RWPE2 (cell line): Measurements from ENCODE around the gene ZNF775.

Experiments
- ATAC-seq: fragments of 200-7000 bp; cut with Tn5 transposase; 3 replicates; pipeline ENCODE4 v1.9.1; 2021; ENCODE audit warnings: low read depth
- DNase-seq: peaks from one replicate; pipeline ENCODE4 v3.0.0-alpha.2; 2020; ENCODE audit warnings: low spot score
- H3K27ac ChIP-seq: fragments of 450-650 bp; 2 replicates; pipeline ENCODE4 v1.5.1; 2017; ENCODE audit warnings: mild to moderate bottlenecking; ENCODE audit not compliant: poor library complexity, severe bottlenecking
- H3K27me3 ChIP-seq: fragments of 250-450 bp; sonication (Bioruptor Pico); 2 replicates; pipeline ENCODE4 v1.5.1; 2021; ENCODE audit warnings: mild to moderate bottlenecking, moderate library complexity; ENCODE audit not compliant: insufficient read depth, poor library complexity, severe bottlenecking
- H3K36me3 ChIP-seq: fragments of 250-450 bp; sonication (Bioruptor Pico); 2 replicates; pipeline ENCODE4 v1.5.1; 2020; ENCODE audit warnings: low read depth, mild to moderate bottlenecking, moderate library complexity
- H3K4me1 ChIP-seq: fragments of 250-450 bp; sonication (Bioruptor Pico); 2 replicates; pipeline ENCODE4 v1.5.1; 2021; ENCODE audit warnings: mild to moderate bottlenecking, moderate library complexity; ENCODE audit not compliant: insufficient read depth, poor library complexity, severe bottlenecking
- H3K4me3 ChIP-seq: fragments of 250-450 bp; sonication (Bioruptor Pico); 2 replicates; pipeline ENCODE4 v1.5.1; 2021; ENCODE audit warnings: mild to moderate bottlenecking, moderate library complexity; ENCODE audit not compliant: severe bottlenecking
- H3K9me3 ChIP-seq: fragments of 250-450 bp; sonication (Bioruptor Pico); 2 replicates; pipeline ENCODE4 v1.5.1; 2021; ENCODE audit warnings: mild to moderate bottlenecking, moderate library complexity; ENCODE audit not compliant: severe bottlenecking
- TF ChIP-seq, protein P1 (sequence below): fragments of 450-650 bp; IDR thresholded peaks from one replicate; pipeline ENCODE4 v1.5.1; 2017; ENCODE audit warnings: mild to moderate bottlenecking, moderate library complexity; ENCODE audit not compliant: poor library complexity, severe bottlenecking

ZNF775 gene

GRCh38 chr7:150430465-150431085 lies 51.4 kb downstream of the ZNF775 start:
- ATAC-seq (no peak), DNase-seq (no peak)
- Histone ChIP-seq H3K4me1 (no peaks in the 10 kb centered on the region), H3K27ac (no peak overlapping the region), H3K4me3 (no peak overlapping the region), H3K27me3 (no peaks in the 10 kb centered on the region), H3K9me3 (no peaks in the 10 kb centered on the region), H3K36me3 (no peaks in the 10 kb centered on the region)
- TF ChIP-seq, protein P1, sequence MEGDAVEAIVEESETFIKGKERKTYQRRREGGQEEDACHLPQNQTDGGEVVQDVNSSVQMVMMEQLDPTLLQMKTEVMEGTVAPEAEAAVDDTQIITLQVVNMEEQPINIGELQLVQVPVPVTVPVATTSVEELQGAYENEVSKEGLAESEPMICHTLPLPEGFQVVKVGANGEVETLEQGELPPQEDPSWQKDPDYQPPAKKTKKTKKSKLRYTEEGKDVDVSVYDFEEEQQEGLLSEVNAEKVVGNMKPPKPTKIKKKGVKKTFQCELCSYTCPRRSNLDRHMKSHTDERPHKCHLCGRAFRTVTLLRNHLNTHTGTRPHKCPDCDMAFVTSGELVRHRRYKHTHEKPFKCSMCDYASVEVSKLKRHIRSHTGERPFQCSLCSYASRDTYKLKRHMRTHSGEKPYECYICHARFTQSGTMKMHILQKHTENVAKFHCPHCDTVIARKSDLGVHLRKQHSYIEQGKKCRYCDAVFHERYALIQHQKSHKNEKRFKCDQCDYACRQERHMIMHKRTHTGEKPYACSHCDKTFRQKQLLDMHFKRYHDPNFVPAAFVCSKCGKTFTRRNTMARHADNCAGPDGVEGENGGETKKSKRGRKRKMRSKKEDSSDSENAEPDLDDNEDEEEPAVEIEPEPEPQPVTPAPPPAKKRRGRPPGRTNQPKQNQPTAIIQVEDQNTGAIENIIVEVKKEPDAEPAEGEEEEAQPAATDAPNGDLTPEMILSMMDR, result no peak

- Histone ChIP-seq H3K9me3 (no peaks in the 10 kb centered on the region), H3K27ac (no peak overlapping the region), H3K36me3 (no peaks in the 10 kb centered on the region), H3K27me3 (no peaks in the 10 kb centered on the region), H3K4me1 (no peaks in the 10 kb centered on the region), H3K4me3 (no peak overlapping the region)
- no peak for ATAC-seq
- no peak for DNase-seq
- TF ChIP-seq, protein P1, result no peak
Observed at GRCh38 chr7:150431839-150432658, 52.9 kb downstream of the ZNF775 start.

- TF ChIP-seq, protein P1, result no peak
- DNase-seq, result no peak
- Histone ChIP-seq H3K36me3 (no peaks in the 10 kb centered on the region), H3K4me3 (no peak overlapping the region), H3K9me3 (no peaks in the 10 kb centered on the region), H3K27ac (no peak overlapping the region), H3K27me3 (no peaks in the 10 kb centered on the region), H3K4me1 (no peaks in the 10 kb centered on the region)
- ATAC-seq, result no peak
Observed at GRCh38 chr7:150432915-150433892, 54.1 kb downstream of the ZNF775 start.

GRCh38 chr7:150434240-150434639 lies 55.1 kb downstream of the ZNF775 start:
- Histone ChIP-seq H3K4me3 (no peak overlapping the region), H3K4me1 (no peaks in the 10 kb centered on the region), H3K36me3 (no peaks in the 10 kb centered on the region), H3K9me3 (no peaks in the 10 kb centered on the region), H3K27ac (no peak overlapping the region), H3K27me3 (no peaks in the 10 kb centered on the region)
- DNase-seq (no peak), ATAC-seq (no peak)
- TF ChIP-seq, protein P1, result no peak
